OCI-LY3 (cell line): Measurements from ENCODE around the gene HEXD.

Source experiments
- H2AFZ ChIP-seq: fragments of 200-600, 300-600 bp; shearing (Covaris generic); 2 replicates; pipeline ENCODE4 v1.6.0; 2014; ENCODE audit warnings: antibody characterized with exemption, low read depth, low read length
- H3K27ac ChIP-seq: fragments of 200-600, 300-600 bp; sonication (generic); 2 replicates; pipeline ENCODE4 v1.5.1; 2014; ENCODE audit warnings: mild to moderate bottlenecking, low read length, moderate library complexity, mixed read lengths
- H3K27me3 ChIP-seq: fragments of 200-600, 300-600 bp; sonication (generic); 2 replicates; pipeline ENCODE4 v1.6.1; 2014; ENCODE audit warnings: low read depth, low read length, mixed read lengths
- H3K36me3 ChIP-seq: fragments of 200-600, 300-600 bp; sonication (generic); replicated peaks from 2 replicates; pipeline ENCODE3; 2014; ENCODE audit warnings: low read depth, low read length, mixed read lengths
- H3K4me1 ChIP-seq: fragments of 300-600, 200-600 bp; sonication (generic); 2 replicates; pipeline ENCODE4 v1.6.1; 2014; ENCODE audit warnings: low read length, mixed read lengths
- H3K4me2 ChIP-seq: fragments of 200-600, 300-600 bp; sonication (generic); 2 replicates; pipeline ENCODE4 v1.6.1; 2014; ENCODE audit warnings: low read length, mixed read lengths
- H3K4me3 ChIP-seq: fragments of 300-600, 200-600 bp; sonication (generic); 2 replicates; pipeline ENCODE4 v1.5.1; 2014; ENCODE audit warnings: antibody characterized with exemption, mild to moderate bottlenecking, low read length, moderate library complexity
- H3K79me2 ChIP-seq: fragments of 300-600, 200-600 bp; shearing (Covaris generic); 2 replicates; pipeline ENCODE4 v1.6.1; 2014; ENCODE audit warnings: mild to moderate bottlenecking, low read length, mixed read lengths
- H3K9ac ChIP-seq: fragments of 300-600, 200-600 bp; shearing (Covaris generic); 2 replicates; pipeline ENCODE4 v1.6.0; 2014; ENCODE audit warnings: mild to moderate bottlenecking, low read length, moderate library complexity
- H3K9me3 ChIP-seq: fragments of 200-600, 300-600 bp; shearing (Covaris generic); 2 replicates; pipeline ENCODE4 v1.6.1; 2014; ENCODE audit warnings: low read length, mixed read lengths; ENCODE audit not compliant: insufficient read depth
- H4K20me1 ChIP-seq: fragments of 200-600, 300-600 bp; sonication (generic); 2 replicates; pipeline ENCODE4 v1.6.1; 2016; ENCODE audit warnings: low read length, mixed read lengths; ENCODE audit not compliant: insufficient read depth
- EZH2phosphoT487 ChIP-seq: fragments of 200-600 bp; shearing (Covaris generic); IDR thresholded peaks from 2 replicates; pipeline ENCODE4 v1.6.1; 2018; ENCODE audit warnings: antibody characterized with exemption, mixed run types, low read depth
- TF ChIP-seq, protein P1 (sequence below): fragments of 200-600, 300-600 bp; sonication (generic); IDR thresholded peaks from 2 replicates; pipeline ENCODE4 v1.5.1; 2014; ENCODE audit warnings: antibody characterized with exemption, low read length, low read depth

Gene HEXD

DNA sequence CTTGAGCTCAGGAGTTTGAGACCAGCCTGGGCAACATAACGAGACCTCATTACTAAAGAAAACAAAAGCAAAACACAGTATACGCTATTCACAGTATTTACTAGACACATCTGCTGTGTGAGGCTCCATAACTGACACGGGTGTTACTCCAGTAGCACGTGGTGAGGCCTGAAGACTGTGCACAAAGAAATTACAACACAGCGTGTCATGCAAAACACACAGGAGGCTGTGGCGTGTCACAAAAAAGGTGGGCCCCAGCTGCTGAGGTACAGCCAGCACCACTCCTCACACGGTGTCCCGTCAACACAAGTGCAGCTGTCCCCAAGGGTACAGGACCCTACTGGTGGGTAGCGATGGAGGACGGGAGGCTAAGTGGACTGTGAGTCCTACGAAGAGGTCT lies 29.7 kb downstream of the HEXD start:
- H2AFZ ChIP-seq, result no peak overlapping the region
- H4K20me1 ChIP-seq, result peaks cover 34% of the 10 kb centered on the region
- no peak overlapping the region for H3K9ac ChIP-seq
- no peak overlapping the region for H3K4me3 ChIP-seq
- TF ChIP-seq, protein P1, sequence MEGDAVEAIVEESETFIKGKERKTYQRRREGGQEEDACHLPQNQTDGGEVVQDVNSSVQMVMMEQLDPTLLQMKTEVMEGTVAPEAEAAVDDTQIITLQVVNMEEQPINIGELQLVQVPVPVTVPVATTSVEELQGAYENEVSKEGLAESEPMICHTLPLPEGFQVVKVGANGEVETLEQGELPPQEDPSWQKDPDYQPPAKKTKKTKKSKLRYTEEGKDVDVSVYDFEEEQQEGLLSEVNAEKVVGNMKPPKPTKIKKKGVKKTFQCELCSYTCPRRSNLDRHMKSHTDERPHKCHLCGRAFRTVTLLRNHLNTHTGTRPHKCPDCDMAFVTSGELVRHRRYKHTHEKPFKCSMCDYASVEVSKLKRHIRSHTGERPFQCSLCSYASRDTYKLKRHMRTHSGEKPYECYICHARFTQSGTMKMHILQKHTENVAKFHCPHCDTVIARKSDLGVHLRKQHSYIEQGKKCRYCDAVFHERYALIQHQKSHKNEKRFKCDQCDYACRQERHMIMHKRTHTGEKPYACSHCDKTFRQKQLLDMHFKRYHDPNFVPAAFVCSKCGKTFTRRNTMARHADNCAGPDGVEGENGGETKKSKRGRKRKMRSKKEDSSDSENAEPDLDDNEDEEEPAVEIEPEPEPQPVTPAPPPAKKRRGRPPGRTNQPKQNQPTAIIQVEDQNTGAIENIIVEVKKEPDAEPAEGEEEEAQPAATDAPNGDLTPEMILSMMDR, result no peak
- TF ChIP-seq EZH2phosphoT487, result no peak
- no peaks in the 10 kb centered on the region for H3K27me3 ChIP-seq
- H3K4me2 ChIP-seq, result no peak overlapping the region
- peak overlapping the region; percentile 20; the same call in 1 of the 2 replicates for H3K27ac ChIP-seq
- peaks cover 20% of the 10 kb centered on the region for H3K4me1 ChIP-seq
- peaks cover 47% of the 10 kb centered on the region for H3K36me3 ChIP-seq
- no peaks in the 10 kb centered on the region for H3K9me3 ChIP-seq
- peaks cover 44% of the 10 kb centered on the region for H3K79me2 ChIP-seq

DNA sequence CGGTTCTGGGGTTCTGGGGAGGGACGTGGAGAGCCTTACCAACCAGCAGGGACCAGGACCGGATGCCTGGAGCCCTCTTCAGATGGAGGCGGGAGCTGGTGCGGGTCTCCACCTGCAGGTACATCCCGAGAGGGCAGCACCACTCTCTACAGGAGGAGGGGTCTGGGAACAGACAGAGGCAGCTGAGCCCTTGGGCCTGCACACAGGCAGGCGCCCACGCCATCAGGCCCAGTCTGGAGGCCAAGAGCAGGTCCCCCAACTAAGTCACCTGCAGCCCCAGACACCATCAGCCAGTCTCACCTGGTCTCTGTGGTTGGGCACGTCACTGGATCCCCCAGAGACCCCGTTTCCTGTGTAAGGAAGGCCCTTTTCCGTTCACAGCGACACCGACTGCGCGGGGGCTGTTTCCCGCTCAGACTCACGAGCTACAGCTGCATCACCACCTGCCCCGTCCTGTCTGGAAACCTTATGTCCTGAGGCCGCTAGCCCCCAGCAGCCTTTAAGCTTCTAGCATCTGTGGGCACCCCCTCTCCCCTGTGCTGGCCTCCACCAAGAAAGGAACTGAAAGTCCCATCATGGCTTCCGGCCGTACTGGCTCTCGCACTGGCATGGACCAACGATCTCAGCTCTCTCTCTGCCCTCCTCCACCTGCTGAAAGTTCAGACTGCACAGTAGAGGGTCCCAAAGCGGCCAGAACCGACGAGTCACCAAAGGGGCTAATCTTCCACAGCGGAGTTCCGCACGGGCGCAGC lies 31.2 kb downstream of the HEXD start:
- no peaks in the 10 kb centered on the region for H3K9me3 ChIP-seq
- H3K4me3 ChIP-seq, result peak overlapping the region; percentile 81
- H3K4me2 ChIP-seq, result peak overlapping the region; percentile 100
- H3K9ac ChIP-seq, result peak overlapping the region; percentile 89
- no peak for TF ChIP-seq EZH2phosphoT487
- TF ChIP-seq, protein P1, result no peak
- H3K36me3 ChIP-seq, result peaks cover 38% of the 10 kb centered on the region
- peaks cover 26% of the 10 kb centered on the region for H4K20me1 ChIP-seq
- peaks cover 44% of the 10 kb centered on the region for H3K79me2 ChIP-seq
- peaks cover 20% of the 10 kb centered on the region for H3K4me1 ChIP-seq
- H3K27me3 ChIP-seq, result no peaks in the 10 kb centered on the region
- H2AFZ ChIP-seq, result no peak overlapping the region
- H3K27ac ChIP-seq, result peak overlapping the region; percentile 97

DNA sequence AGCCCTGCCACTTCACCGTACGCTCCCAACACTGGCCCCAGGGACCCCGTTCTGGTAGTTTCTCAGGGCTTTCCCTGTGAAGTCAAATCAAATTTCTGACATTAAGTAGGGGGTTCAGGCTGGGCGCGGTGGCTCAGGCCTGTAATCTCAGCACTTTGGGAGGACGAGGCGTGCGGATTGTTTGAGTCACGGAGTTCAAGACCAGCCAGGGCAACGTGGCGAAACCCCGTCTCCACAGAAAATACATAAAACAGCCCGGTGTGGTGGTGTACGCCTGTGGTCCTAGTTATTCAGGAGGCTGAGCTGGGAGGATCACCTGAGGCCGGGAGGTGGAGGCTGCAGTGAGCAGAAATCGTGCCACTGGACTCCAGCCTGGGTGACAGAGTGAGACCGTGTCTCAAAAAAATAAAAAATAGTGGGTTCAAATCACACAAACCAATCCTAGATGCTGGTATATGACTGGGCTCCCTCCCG lies 31.8 kb downstream of the HEXD start:
- Histone ChIP-seq H3K27me3 (no peaks in the 10 kb centered on the region), H3K79me2 (peaks cover 44% of the 10 kb centered on the region), H3K4me1 (peaks cover 20% of the 10 kb centered on the region), H3K27ac (peak overlapping the region; percentile 97), H3K4me3 (peak overlapping the region; percentile 81), H4K20me1 (peaks cover 23% of the 10 kb centered on the region), H2AFZ (no peak overlapping the region), H3K4me2 (peak overlapping the region; percentile 100), H3K36me3 (peaks cover 32% of the 10 kb centered on the region), H3K9ac (peak overlapping the region; percentile 89), H3K9me3 (no peaks in the 10 kb centered on the region)
- no peak for TF ChIP-seq EZH2phosphoT487
- TF ChIP-seq, protein P1, result no peak

DNA sequence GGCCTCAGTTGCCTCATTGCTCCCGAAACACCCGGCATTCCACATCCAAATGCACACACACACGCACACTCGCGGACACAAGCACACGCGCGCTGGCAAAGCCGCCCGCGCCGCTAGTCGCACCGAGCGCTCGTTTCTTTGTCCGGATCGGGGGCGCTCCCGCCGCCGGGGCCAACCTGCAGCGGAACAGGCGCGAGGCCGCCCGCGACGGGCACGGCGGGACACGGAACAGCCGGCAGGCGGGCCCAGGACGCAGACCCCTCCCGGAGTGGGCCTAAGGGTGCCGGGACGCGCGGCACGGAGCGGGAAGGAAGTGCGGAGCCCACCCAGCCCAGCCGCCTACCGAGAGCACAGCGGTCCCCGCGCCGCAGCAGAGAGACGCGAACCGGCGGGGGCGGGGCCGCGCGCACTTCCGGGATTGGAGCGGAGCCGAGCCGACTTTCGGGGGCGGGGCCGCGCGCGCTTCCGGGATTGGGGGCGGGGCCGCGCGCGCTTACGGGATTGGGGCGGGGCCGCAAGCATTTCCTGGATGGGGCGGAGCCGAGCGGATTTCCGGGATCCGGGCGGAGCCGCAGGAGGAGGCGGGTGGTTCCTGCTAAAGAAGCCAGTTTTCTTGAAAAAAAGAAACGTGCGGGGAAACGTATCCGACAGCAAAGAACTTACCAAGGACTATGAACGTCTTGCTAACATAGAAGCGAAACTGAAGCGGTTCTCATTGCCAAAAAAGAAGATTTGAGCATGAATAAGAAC lies 32.4 kb downstream of the HEXD start, which contains the start of gene CYBC1:
Gene CYBC1, minus strand, starts transcription at position 396 of the 750 bp plus-strand sequence. CDS start 1,498 bp downstream, outside the sequence.
- Histone ChIP-seq H3K9ac (peak within 1 kb of the TSS; percentile 89), H3K4me1 (peaks cover 20% of the 10 kb centered on the region), H4K20me1 (peaks cover 19% of the 10 kb centered on the region), H3K9me3 (no peaks in the 10 kb centered on the region), H3K79me2 (peaks cover 41% of the 10 kb centered on the region), H3K36me3 (peaks cover 26% of the 10 kb centered on the region), H3K4me2 (peak within 1 kb of the TSS; percentile 100), H3K27me3 (no peaks in the 10 kb centered on the region), H2AFZ (peak within 1 kb of the TSS; percentile 47; the same call in 1 of the 2 replicates), H3K27ac (peak within 1 kb of the TSS; percentile 97), H3K4me3 (peak within 1 kb of the TSS; percentile 81)
- TF ChIP-seq, protein P1, result no peak; the same call in 1 of the 2 replicates
- no peak for TF ChIP-seq EZH2phosphoT487
